ENCODE data around the gene SAYSD1. TPM values are rescaled to one million over a fixed set of nuclear protein-coding genes. Genes with fewer than 3 reads are reported as not detected.

SAYSD1 gene
- total and polyA plus RNA-seq, 2 of the 8 experiments (the other 6 are each of a cell fraction or from before 2014, with no cell fraction given), result 6.7 to 7.9 TPM

DNA sequence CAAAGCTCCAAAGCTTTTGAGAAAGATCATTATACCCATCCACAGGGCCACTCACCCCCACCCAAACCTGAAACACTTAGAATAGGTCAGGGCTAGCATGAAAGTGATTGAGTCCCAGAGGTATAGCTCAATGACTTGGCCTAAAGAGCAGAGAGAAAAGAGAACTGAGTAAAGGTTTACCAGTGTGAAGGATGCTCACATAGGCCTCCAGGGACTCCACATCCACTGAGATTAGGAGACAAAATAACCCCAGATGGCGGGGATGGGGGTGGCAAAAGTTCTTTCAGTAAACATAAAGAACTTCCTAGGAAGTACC is 12.2 kb downstream of the SAYSD1 start (continued):
- TF ChIP-seq, protein P1, sequence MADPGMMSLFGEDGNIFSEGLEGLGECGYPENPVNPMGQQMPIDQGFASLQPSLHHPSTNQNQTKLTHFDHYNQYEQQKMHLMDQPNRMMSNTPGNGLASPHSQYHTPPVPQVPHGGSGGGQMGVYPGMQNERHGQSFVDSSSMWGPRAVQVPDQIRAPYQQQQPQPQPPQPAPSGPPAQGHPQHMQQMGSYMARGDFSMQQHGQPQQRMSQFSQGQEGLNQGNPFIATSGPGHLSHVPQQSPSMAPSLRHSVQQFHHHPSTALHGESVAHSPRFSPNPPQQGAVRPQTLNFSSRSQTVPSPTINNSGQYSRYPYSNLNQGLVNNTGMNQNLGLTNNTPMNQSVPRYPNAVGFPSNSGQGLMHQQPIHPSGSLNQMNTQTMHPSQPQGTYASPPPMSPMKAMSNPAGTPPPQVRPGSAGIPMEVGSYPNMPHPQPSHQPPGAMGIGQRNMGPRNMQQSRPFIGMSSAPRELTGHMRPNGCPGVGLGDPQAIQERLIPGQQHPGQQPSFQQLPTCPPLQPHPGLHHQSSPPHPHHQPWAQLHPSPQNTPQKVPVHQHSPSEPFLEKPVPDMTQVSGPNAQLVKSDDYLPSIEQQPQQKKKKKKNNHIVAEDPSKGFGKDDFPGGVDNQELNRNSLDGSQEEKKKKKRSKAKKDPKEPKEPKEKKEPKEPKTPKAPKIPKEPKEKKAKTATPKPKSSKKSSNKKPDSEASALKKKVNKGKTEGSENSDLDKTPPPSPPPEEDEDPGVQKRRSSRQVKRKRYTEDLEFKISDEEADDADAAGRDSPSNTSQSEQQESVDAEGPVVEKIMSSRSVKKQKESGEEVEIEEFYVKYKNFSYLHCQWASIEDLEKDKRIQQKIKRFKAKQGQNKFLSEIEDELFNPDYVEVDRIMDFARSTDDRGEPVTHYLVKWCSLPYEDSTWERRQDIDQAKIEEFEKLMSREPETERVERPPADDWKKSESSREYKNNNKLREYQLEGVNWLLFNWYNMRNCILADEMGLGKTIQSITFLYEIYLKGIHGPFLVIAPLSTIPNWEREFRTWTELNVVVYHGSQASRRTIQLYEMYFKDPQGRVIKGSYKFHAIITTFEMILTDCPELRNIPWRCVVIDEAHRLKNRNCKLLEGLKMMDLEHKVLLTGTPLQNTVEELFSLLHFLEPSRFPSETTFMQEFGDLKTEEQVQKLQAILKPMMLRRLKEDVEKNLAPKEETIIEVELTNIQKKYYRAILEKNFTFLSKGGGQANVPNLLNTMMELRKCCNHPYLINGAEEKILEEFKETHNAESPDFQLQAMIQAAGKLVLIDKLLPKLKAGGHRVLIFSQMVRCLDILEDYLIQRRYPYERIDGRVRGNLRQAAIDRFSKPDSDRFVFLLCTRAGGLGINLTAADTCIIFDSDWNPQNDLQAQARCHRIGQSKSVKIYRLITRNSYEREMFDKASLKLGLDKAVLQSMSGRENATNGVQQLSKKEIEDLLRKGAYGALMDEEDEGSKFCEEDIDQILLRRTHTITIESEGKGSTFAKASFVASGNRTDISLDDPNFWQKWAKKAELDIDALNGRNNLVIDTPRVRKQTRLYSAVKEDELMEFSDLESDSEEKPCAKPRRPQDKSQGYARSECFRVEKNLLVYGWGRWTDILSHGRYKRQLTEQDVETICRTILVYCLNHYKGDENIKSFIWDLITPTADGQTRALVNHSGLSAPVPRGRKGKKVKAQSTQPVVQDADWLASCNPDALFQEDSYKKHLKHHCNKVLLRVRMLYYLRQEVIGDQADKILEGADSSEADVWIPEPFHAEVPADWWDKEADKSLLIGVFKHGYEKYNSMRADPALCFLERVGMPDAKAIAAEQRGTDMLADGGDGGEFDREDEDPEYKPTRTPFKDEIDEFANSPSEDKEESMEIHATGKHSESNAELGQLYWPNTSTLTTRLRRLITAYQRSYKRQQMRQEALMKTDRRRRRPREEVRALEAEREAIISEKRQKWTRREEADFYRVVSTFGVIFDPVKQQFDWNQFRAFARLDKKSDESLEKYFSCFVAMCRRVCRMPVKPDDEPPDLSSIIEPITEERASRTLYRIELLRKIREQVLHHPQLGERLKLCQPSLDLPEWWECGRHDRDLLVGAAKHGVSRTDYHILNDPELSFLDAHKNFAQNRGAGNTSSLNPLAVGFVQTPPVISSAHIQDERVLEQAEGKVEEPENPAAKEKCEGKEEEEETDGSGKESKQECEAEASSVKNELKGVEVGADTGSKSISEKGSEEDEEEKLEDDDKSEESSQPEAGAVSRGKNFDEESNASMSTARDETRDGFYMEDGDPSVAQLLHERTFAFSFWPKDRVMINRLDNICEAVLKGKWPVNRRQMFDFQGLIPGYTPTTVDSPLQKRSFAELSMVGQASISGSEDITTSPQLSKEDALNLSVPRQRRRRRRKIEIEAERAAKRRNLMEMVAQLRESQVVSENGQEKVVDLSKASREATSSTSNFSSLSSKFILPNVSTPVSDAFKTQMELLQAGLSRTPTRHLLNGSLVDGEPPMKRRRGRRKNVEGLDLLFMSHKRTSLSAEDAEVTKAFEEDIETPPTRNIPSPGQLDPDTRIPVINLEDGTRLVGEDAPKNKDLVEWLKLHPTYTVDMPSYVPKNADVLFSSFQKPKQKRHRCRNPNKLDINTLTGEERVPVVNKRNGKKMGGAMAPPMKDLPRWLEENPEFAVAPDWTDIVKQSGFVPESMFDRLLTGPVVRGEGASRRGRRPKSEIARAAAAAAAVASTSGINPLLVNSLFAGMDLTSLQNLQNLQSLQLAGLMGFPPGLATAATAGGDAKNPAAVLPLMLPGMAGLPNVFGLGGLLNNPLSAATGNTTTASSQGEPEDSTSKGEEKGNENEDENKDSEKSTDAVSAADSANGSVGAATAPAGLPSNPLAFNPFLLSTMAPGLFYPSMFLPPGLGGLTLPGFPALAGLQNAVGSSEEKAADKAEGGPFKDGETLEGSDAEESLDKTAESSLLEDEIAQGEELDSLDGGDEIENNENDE (IDR thresholded peaks at IDR 0.05; ENCODE audit: insufficient replicate concordance, low read length), result no peak
- TF ChIP-seq SAP30 (IDR thresholded peaks at IDR 0.05; ENCODE audit: insufficient read depth, insufficient replicate concordance, low read length) (no peak), BRCA1 (IDR thresholded peaks at IDR 0.05; ENCODE audit: low read depth, low read length) (no peak), ZNF274 (IDR thresholded peaks at IDR 0.05; ENCODE audit: borderline replicate concordance, extremely low read depth, low read length) (no peak), TAF7 (optimal IDR thresholded peaks at IDR 0.05; ENCODE audit: borderline replicate concordance, low read depth, low read length) (no peak), EGR1 (IDR thresholded peaks at IDR 0.05; ENCODE audit: borderline replicate concordance, low read depth, low read length) (no peak), ASH2L (IDR thresholded peaks at IDR 0.05; ENCODE audit: low read length) (no peak), RFX5 (IDR thresholded peaks at IDR 0.05; ENCODE audit: borderline replicate concordance, low read depth, low read length) (no peak), KDM4A (IDR thresholded peaks at IDR 0.05; ENCODE audit: low read depth, low read length, severe bottlenecking) (no peak), SUZ12 (IDR thresholded peaks at IDR 0.05; ENCODE audit: low read length) (no peak)
- TF ChIP-seq, protein P2, sequence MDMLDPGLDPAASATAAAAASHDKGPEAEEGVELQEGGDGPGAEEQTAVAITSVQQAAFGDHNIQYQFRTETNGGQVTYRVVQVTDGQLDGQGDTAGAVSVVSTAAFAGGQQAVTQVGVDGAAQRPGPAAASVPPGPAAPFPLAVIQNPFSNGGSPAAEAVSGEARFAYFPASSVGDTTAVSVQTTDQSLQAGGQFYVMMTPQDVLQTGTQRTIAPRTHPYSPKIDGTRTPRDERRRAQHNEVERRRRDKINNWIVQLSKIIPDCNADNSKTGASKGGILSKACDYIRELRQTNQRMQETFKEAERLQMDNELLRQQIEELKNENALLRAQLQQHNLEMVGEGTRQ (IDR thresholded peaks at IDR 0.05; ENCODE audit: low read length), result no peak

Measured in H1 (cell line).